GM18868 (cell line): ENCODE data around the gene PUS7.
"Not testable (repeated sequence)": the region's sequence is repeated elsewhere in the genome, so short reads cannot be mapped to it uniquely, and the experiment has no call there.

Source experiments
- ATAC-seq: cut with Tn5 transposase; IDR thresholded peaks from one replicate; pipeline ENCODE4 v1.9.1; 2021; ENCODE audit warnings: mild to moderate bottlenecking, moderate library complexity; ENCODE audit not compliant: unreplicated experiment

The PUS7 gene

GRCh38 chr7:105450177-105450861, 71.8 kb downstream of the PUS7 start:
- no peak for ATAC-seq

- no peak for ATAC-seq
Observed at GRCh38 chr7:105448181-105448580, 73.9 kb downstream of the PUS7 start.

DNA sequence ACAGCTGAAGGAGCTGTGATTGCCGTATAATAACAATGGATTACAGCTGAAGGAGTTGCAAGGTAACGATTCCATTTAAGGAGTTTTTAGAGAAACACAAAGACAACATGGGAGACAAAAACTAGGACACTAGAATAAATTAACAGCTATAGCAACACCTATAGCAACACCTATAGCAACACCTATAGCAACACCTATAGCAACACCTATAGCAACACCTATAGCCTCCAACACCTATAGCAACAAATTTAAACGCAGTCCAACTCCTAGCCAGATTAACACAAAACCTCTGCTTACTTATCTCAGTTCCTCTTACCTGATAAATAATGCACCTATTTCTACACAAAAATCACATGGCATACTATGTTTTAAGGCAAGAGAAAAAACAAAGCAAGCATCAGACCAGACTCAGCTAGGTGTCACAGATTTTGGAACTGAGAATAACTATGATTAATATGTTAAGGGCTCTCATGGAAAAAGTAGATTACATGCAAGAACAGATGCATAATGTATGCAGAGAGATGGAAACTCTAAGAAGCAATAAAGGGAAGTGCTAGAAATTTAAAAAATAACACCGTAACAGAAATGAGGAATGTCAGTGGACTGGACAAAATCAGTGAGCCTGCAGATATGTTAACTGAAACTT, 77.6 kb downstream of the PUS7 start:
- ATAC-seq = no peak

GRCh38 chr7:105442214-105442613, 79.9 kb downstream of the PUS7 start:
- not testable (repeated sequence) for ATAC-seq

GRCh38 chr7:105439174-105439893, 82.7 kb downstream of the PUS7 start:
- ATAC-seq = no peak

- ATAC-seq = no peak
Observed at GRCh38 chr7:105438847-105439173, 83.3 kb downstream of the PUS7 start.

DNA sequence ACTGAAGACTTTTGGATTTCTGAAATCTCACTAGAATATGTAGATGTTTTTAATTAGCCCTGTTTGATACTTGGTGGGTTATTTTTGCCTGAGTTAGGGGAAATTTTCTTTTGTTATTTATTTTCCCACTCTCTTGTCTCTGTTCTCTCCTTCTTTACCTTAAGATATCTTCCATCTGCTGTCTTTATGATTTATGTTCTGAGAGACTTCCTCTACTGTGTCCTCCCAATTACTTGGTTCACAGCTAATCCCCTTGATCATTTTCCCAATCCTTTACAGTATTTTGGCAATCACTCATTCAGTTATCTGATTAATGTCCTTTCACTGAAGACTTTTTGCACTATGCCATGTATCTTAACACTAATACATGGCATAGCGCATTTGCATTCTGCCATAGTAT, 83.8 kb downstream of the PUS7 start:
- ATAC-seq = no peak

- not testable (repeated sequence) for ATAC-seq
Observed at GRCh38 chr7:105437356-105437755, 84.7 kb downstream of the PUS7 start.

GRCh38 chr7:105429746-105430612, 92.1 kb downstream of the PUS7 start:
- ATAC-seq = no peak

GRCh38 chr7:105426606-105427146, 95.4 kb downstream of the PUS7 start:
- no peak for ATAC-seq

GRCh38 chr7:105423987-105424386, 98.1 kb downstream of the PUS7 start:
- no peak for ATAC-seq

GRCh38 chr7:105413887-105414437, 108.1 kb downstream of the PUS7 start:
- ATAC-seq = no peak

GRCh38 chr7:105410774-105411173, 111.3 kb downstream of the PUS7 start:
- not testable (repeated sequence) for ATAC-seq

DNA sequence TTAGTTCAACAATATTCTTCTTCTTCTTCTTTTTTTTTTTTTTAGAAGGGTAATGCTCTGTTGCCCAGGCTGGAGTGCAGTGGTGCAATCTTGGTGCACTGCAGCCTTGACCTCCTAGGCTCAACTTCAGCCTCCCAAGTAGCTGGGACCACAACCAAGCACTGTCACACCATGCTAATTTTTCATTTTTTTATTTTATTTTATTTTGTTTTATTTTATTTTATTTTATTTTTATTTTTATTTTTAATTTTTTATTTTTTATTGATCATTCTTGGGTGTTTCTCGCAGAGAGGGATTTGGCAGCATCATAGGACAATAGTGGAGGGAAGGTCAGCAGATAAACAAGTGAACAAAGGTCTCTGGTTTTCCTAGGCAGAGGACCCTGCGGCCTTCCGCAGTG, 112.3 kb downstream of the PUS7 start:
- ATAC-seq = not testable (repeated sequence)

GRCh38 chr7:105408791-105409410, 113.2 kb downstream of the PUS7 start:
- no peak for ATAC-seq
